T-cell (primary cell): ENCODE measurements around the gene PLSCR4. TPM values are rescaled to one million over a fixed set of nuclear protein-coding genes. Genes with fewer than 3 reads are reported as not detected.

Source experiments
- ATAC-seq, 4 experiments: fragments of 200-7000 bp in 3 of 4; fragments of 150-1000 bp in 1 of 4; cut with Tn5 transposase; replicated peaks in 1 of 4; 1 replicate in 3 of 4; 2 replicates in 1 of 4; pipeline ENCODE4 v1.10.0; 2021; ENCODE audit warnings: moderate library complexity in 3 of 4, mild to moderate bottlenecking in 2 of 4, moderate number of reproducible peaks in 1 of 4
- CTCF ChIA-PET, 2 donors: fragments of 300-600 bp; sonication (Branson Sonifier 250); formaldehyde crosslinking; loops; one replicate each; lab custom pipeline; 2022; ENCODE audit warnings: antibody characterized with exemption in 2 of 2; lab: Charles Lee
- POLR2A ChIA-PET, 2 donors: fragments of 300-600 bp; sonication (Branson Sonifier 250); formaldehyde crosslinking; loops; one replicate each; lab custom pipeline; 2022; ENCODE audit warnings: antibody characterized with exemption in 2 of 2; lab: Charles Lee
- DNase-seq, 35 experiments: peaks; one replicate each; pipeline versions ENCODE4 v3.0.0 to v3.0.0-alpha.2; 2013 to 2023
- H3K27ac ChIP-seq: one replicate; pipeline ENCODE4 v1.5.1; 2013; ENCODE audit warnings: low read length
- H3K27me3 ChIP-seq, 2 experiments: replicated peaks in 1 of 2; 1 replicate in 1 of 2; 2 replicates in 1 of 2; pipeline versions ENCODE4 v1.6.1 to v1.7.0; 2013; ENCODE audit warnings: low read length in 1 of 2, mixed read lengths in 1 of 2; ENCODE audit not compliant: control insufficient read depth in 2 of 2, insufficient read depth in 2 of 2; ENCODE audit errors: extremely low read depth in 1 of 2
- H3K36me3 ChIP-seq, 2 donors: 1 replicate in 1 of 2; 2 replicates in 1 of 2; pipeline versions ENCODE4 v1.6.1 to v1.7.0; 2013; ENCODE audit warnings: low read length in 1 of 2; ENCODE audit not compliant: control insufficient read depth in 2 of 2, insufficient read depth in 1 of 2; ENCODE audit errors: extremely low read depth in 1 of 2
- H3K4me1 ChIP-seq, 2 experiments: 1 replicate in 1 of 2; 2 replicates in 1 of 2; pipeline versions ENCODE4 v1.6.1 to v1.7.0; 2013; ENCODE audit warnings: low read length in 2 of 2, mixed read lengths in 1 of 2; ENCODE audit not compliant: insufficient read depth in 2 of 2, control insufficient read depth in 1 of 2; ENCODE audit errors: extremely low read depth in 1 of 2
- H3K4me3 ChIP-seq, 2 donors: 1 replicate in 1 of 2; 2 replicates in 1 of 2; pipeline versions ENCODE4 v1.5.1 to v1.7.0; 2013; ENCODE audit warnings: mild to moderate bottlenecking in 2 of 2, low read length in 1 of 2, moderate library complexity in 1 of 2; ENCODE audit not compliant: control insufficient read depth in 1 of 2; ENCODE audit errors: extremely low read depth in 1 of 2
- H3K9me3 ChIP-seq: 2 replicates; pipeline ENCODE4 v1.7.0; 2013
- H3K27ac Mint-ChIP-seq, 2 donors: one replicate each; pipeline ENCODE4 v1.8.0; 2020 to 2021; ENCODE audit warnings: mild to moderate bottlenecking in 2 of 2, mixed read lengths in 2 of 2
- H3K27me3 Mint-ChIP-seq, 2 donors: one replicate each; pipeline ENCODE4 v1.8.0; 2021 to 2022; ENCODE audit warnings: mixed read lengths in 2 of 2
- H3K36me3 Mint-ChIP-seq: one replicate; pipeline ENCODE4 v1.8.0; 2021; ENCODE audit warnings: mixed read lengths
- H3K4me1 Mint-ChIP-seq, 3 donors: one replicate each; pipeline ENCODE4 v1.8.0; 2020 to 2022; ENCODE audit warnings: mixed read lengths in 3 of 3, mild to moderate bottlenecking in 1 of 3
- H3K4me3 Mint-ChIP-seq, 3 donors: one replicate each; pipeline ENCODE4 v1.8.0; 2020 to 2022; ENCODE audit warnings: mild to moderate bottlenecking in 3 of 3, mixed read lengths in 3 of 3, moderate library complexity in 3 of 3
- H3K9me3 Mint-ChIP-seq, 3 donors: one replicate each; pipeline ENCODE4 v1.8.0; 2020 to 2022; ENCODE audit warnings: mixed read lengths in 3 of 3
- WGBS: methylation state at CpG from one replicate; pipeline ENCODE4 v1.1.5; 2013; ENCODE audit warnings: missing lambda C conversion rate; ENCODE audit not compliant: insufficient coverage; 5-methylcytosine and 5-hydroxymethylcytosine counted together
- total RNA-seq, 35 experiments: library from RNA in 6 of 35; stranded (reverse) in 6 of 35; fragments of 120-200 nt in 1 of 35; gene quantifications; one replicate each; pipeline versions ENCODE4 v1.2.1 to v1.2.4 and lab custom pipeline; 2013 to 2026

Gene PLSCR4
- total RNA-seq, 5 donors from 2014 or later (not counting 1 experiment from before 2014, with no cell fraction given) = 0.12 to 0.26 (median 0.16) TPM; not detected in 2

DNA sequence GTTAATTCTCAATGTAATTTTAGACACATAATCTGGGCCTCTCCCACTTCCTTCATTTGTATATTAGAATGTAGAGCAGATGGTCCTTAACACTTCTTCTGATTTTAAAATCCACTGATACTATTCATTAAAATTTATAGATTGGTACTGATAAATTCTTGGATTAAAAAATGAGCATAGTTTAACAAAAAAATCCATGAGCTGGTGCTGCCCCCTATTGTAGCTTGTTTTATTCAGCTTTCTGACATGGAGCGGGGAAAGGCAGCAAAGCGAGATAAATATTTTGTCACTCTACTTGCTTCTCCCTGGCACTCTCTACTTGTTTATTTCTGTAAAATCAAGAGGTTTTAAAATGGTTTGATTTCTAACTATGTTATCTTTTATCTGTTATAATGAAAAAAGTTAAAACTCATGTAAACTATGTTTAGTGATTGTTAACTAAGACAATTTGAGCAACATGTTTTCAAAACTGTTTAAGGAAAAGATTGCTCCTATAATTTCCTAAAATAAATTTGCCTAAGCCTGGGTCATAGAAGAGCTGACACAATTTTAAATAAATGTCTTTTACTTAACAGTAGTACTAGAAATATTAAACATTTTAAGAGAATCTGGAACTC, 63.5 kb downstream of the PLSCR4 start:
- no peaks in the 10 kb centered on the region for H3K4me1 Mint-ChIP-seq
- peaks cover 0 to 13% of the 10 kb centered on the region in 2 donors for H3K27me3 Mint-ChIP-seq
- H3K9me3 ChIP-seq = no peaks in the 10 kb centered on the region
- ATAC-seq = no peak
- no peak overlapping the region for H3K27ac Mint-ChIP-seq
- H3K27ac ChIP-seq = no peak overlapping the region
- no CpG with 5 or more reads among the region's 2 CpGs for WGBS
- H3K4me1 ChIP-seq = no peaks in the 10 kb centered on the region
- no peak overlapping the region for H3K4me3 ChIP-seq
- H3K36me3 Mint-ChIP-seq = no peaks in the 10 kb centered on the region
- no peaks in the 10 kb centered on the region for H3K27me3 ChIP-seq
- POLR2A ChIA-PET = interaction anchor here in 1 of 2 donors (0.6 kb wide), 1 partner anchor 196 kb away, joined by 7 read pairs; no protein-coding TSS in a partner anchor
- CTCF ChIA-PET = interaction anchor here in 1 of 2 donors (1.6 kb wide), 1 partner anchor 390 kb away, joined by 3 read pairs; no protein-coding TSS in a partner anchor
- no peak for DNase-seq
- no peaks in the 10 kb centered on the region for H3K36me3 ChIP-seq
- no peak overlapping the region for H3K4me3 Mint-ChIP-seq
- no peaks in the 10 kb centered on the region for H3K9me3 Mint-ChIP-seq

DNA sequence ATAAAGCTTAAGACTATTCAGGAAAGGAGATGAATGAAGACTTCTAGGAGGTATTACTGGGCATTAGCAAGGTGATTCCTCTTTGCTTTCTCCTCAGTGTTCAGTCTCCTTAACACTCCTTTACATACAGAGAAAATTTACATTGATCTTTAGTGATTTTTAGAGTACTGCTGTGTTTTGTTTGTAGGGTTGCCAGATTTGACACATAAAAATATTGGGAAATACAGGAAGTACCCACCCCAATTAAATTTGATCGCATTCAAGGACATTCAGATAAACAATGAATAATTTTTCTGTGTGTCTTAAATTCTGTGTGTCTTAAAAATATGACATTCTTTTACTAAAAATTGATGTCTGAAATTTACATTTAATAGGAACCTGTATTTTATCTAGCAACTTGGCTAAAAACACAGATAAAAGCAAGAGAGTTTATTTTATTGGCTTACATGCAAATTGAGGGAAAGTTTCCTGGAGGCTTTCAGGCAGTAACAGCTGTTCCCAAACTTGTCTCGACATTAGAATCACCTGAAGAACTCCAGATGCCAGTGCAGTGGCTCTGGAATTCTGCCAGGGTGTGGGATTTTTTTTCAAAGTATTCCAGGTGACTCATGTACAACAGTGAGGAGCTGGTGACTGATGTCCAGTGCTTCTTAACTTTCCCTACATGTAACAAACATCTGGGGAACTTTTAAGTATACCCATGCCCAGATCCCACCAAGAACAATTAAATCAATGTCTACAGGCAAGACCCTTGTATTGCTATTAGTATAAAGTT, 66.5 kb downstream of the PLSCR4 start:
- ATAC-seq (no peak), DNase-seq (no peak)
- Mint-ChIP-seq H3K36me3 (no peaks in the 10 kb centered on the region), H3K4me3 (no peak overlapping the region), H3K27me3 (peaks cover 0 to 11% of the 10 kb centered on the region in 2 donors), H3K9me3 (no peaks in the 10 kb centered on the region), H3K4me1 (no peaks in the 10 kb centered on the region), H3K27ac (no peak overlapping the region)
- 0% methylated on average over 1 of the region's 2 CpGs for WGBS
- H3K4me3 ChIP-seq = no peak overlapping the region
- H3K4me1 ChIP-seq = no peaks in the 10 kb centered on the region
- no peak overlapping the region for H3K27ac ChIP-seq
- H3K27me3 ChIP-seq = no peaks in the 10 kb centered on the region
- no peaks in the 10 kb centered on the region for H3K36me3 ChIP-seq
- CTCF ChIA-PET = interaction anchor here in 1 of 2 donors (0.6 kb wide), 1 partner anchor 415 kb away, joined by 4 read pairs; no protein-coding TSS in a partner anchor
- no peaks in the 10 kb centered on the region for H3K9me3 ChIP-seq
- POLR2A ChIA-PET = no interaction called here

DNA sequence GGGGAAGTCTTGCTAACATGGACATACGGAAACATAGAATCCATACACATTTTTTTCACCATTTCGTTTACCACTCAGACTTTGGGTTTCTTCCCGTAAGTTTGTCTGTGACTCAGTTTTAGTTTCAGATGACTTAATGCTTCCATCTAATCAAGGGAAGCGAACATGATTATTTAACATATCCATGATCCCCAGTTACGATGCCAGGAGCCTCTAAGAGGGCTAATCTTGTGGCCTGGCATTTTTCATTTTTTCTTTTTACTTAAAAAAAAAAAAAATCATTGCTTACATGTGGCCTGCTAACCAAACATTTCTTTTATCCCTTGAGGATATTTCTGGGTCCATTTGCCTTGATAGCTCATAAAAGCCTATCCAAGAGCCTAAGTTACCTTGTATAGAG, 69.7 kb downstream of the PLSCR4 start:
- H3K4me3 Mint-ChIP-seq = no peak overlapping the region
- peaks cover 0 to 10% of the 10 kb centered on the region in 2 donors for H3K27me3 Mint-ChIP-seq
- H3K27ac ChIP-seq = no peak overlapping the region
- H3K27ac Mint-ChIP-seq = no peak overlapping the region
- no peaks in the 10 kb centered on the region for H3K27me3 ChIP-seq
- no peak for ATAC-seq
- H3K4me1 Mint-ChIP-seq = no peaks in the 10 kb centered on the region
- no peaks in the 10 kb centered on the region for H3K9me3 Mint-ChIP-seq
- DNase-seq = no peak
- no peaks in the 10 kb centered on the region for H3K36me3 ChIP-seq
- H3K9me3 ChIP-seq = no peaks in the 10 kb centered on the region
- 80% methylated on average over 1 of the region's 5 CpGs for WGBS
- no peaks in the 10 kb centered on the region for H3K4me1 ChIP-seq
- no peak overlapping the region for H3K4me3 ChIP-seq
- POLR2A ChIA-PET = no interaction called here
- H3K36me3 Mint-ChIP-seq = no peaks in the 10 kb centered on the region
- CTCF ChIA-PET = no interaction called here

GRCh38 chr3:146180376-146180775, 70.5 kb downstream of the PLSCR4 start:
- Mint-ChIP-seq H3K36me3 (no peaks in the 10 kb centered on the region), H3K27ac (no peak overlapping the region), H3K9me3 (no peaks in the 10 kb centered on the region), H3K4me1 (no peaks in the 10 kb centered on the region), H3K27me3 (peaks cover 0 to 10% of the 10 kb centered on the region in 2 donors), H3K4me3 (no peak overlapping the region)
- no peaks in the 10 kb centered on the region for H3K27me3 ChIP-seq
- ATAC-seq = no peak
- no peaks in the 10 kb centered on the region for H3K9me3 ChIP-seq
- ChIA-PET CTCF (no interaction called here), POLR2A (no interaction called here)
- 94% methylated on average over 4 of the region's 6 CpGs for WGBS
- H3K4me1 ChIP-seq = no peaks in the 10 kb centered on the region
- no peak for DNase-seq
- no peak overlapping the region for H3K4me3 ChIP-seq
- no peak overlapping the region for H3K27ac ChIP-seq
- no peaks in the 10 kb centered on the region for H3K36me3 ChIP-seq

GRCh38 chr3:146178006-146178689, 72.8 kb downstream of the PLSCR4 start:
- H3K4me3 ChIP-seq = no peak overlapping the region
- Mint-ChIP-seq H3K27me3 (peaks cover under 1 to 11% of the 10 kb centered on the region in 2 donors), H3K27ac (no peak overlapping the region), H3K4me1 (no peaks in the 10 kb centered on the region), H3K9me3 (no peaks in the 10 kb centered on the region), H3K4me3 (no peak overlapping the region), H3K36me3 (no peaks in the 10 kb centered on the region)
- DNase-seq (no peak), ATAC-seq (no peak)
- H3K36me3 ChIP-seq = no peaks in the 10 kb centered on the region
- POLR2A ChIA-PET = no interaction called here
- H3K27me3 ChIP-seq = no peaks in the 10 kb centered on the region
- WGBS = no CpG with 5 or more reads among the region's 6 CpGs
- CTCF ChIA-PET = no interaction called here
- H3K27ac ChIP-seq = no peak overlapping the region
- H3K4me1 ChIP-seq = no peaks in the 10 kb centered on the region
- H3K9me3 ChIP-seq = no peaks in the 10 kb centered on the region

DNA sequence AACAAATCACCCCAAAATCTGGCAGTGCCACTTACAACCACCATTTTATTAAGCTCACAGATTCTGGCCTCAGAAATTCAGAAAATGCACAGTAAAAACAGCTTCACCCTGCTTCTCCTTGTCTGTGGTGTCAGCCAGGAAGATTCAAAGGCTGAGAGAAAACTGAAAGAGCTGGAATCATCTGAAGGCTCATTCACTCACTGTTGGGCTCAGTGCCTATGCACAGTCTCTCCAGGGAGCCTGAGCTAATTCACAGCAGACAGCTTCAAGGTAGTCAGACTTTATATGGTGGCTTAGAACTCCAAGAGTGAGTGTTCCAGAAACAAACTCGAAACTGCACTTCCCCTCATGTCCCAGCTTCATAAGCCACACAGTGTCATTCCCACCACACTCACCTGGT, 73.4 kb downstream of the PLSCR4 start:
- 60% methylated on average over 1 of the region's 1 CpG for WGBS
- no peak overlapping the region for H3K27ac Mint-ChIP-seq

More for the DNA sequence above, 73.4 kb downstream of the PLSCR4 start:
- Histone ChIP-seq H3K4me1 (no peaks in the 10 kb centered on the region), H3K27me3 (no peaks in the 10 kb centered on the region), H3K27ac (no peak overlapping the region), H3K9me3 (no peaks in the 10 kb centered on the region), H3K4me3 (no peak overlapping the region), H3K36me3 (no peaks in the 10 kb centered on the region)
- Mint-ChIP-seq H3K27me3 (peaks cover 4 to 16% of the 10 kb centered on the region in 2 donors), H3K9me3 (no peaks in the 10 kb centered on the region), H3K36me3 (no peaks in the 10 kb centered on the region), H3K4me1 (no peaks in the 10 kb centered on the region), H3K4me3 (no peak overlapping the region)
- ChIA-PET CTCF (no interaction called here), POLR2A (no interaction called here)
- DNase-seq = no peak
- no peak for ATAC-seq
